AG20443 (cell line): Measurements from ENCODE around the gene PRF1.
"Not testable (repeated sequence)": the region's sequence is repeated elsewhere in the genome, so short reads cannot be mapped to it uniquely, and the experiment has no call there.

ENCODE experiments used
- DNase-seq: peaks from one replicate; pipeline ENCODE4 v3.0.0; 2012; ENCODE audit warnings: low spot score, mixed read lengths

Gene PRF1

GRCh38 chr10:70594161-70594560, 8.4 kb downstream of the PRF1 start:
- DNase-seq, result no peak

DNA sequence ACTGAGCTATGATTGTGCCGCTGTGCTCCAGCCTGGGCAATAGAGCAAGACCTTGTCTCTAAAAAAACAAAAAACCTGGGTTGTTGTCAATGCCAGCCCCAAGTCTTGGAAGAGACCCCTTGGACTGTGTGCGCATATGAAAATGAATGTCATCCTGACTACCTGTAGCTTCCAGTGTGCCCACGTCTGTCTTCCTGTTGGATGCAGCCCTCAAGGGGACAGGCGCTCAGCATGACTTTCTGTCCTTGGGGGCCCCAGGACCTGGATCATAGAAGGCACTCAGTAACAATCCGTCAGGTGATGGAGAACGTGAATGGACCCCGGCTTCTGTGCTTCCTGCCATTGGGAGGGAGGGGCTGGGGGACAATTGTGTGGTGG, 9.0 kb downstream of the PRF1 start:
- DNase-seq, result no peak

GRCh38 chr10:70592746-70593512, 9.6 kb downstream of the PRF1 start:
- no peak for DNase-seq

GRCh38 chr10:70592186-70592735, 10.3 kb downstream of the PRF1 start:
- no peak for DNase-seq

DNA sequence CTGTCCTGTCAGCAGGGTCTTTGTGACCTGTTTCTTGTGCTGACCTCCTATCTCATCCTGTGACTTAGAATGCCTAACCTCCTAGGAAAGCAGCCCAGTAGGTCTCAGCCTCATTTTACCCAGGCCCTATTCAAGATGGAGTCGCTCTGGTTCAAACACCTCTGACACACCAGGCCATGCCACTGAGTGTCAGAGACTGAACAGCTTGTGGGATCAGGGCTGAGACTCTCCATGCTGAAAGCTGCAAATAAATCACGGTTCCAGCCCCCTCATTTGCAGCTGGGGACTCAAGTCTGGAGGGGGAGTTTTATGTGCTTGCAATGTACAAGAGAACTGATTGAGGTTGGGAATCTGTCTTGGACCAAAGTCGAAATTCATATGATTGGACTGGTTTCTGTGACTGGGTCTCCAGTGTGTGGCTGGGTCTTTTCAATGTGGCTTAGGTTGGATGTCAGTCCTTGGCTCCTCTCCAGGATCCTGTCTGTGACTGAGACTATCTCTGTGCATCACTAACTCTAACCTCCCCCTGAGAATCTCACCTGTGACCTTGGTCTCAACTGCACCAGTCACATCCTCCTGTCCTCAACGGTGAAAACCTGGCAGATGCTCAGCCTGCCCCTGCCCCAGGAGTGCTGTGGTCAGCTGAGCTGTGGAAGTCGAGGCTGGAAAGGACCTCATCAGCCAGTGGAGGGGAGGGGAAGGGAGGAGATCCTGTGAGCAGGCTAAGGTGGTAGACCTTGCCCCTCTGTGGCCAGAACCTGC, 11.7 kb downstream of the PRF1 start:
- no peak for DNase-seq

DNA sequence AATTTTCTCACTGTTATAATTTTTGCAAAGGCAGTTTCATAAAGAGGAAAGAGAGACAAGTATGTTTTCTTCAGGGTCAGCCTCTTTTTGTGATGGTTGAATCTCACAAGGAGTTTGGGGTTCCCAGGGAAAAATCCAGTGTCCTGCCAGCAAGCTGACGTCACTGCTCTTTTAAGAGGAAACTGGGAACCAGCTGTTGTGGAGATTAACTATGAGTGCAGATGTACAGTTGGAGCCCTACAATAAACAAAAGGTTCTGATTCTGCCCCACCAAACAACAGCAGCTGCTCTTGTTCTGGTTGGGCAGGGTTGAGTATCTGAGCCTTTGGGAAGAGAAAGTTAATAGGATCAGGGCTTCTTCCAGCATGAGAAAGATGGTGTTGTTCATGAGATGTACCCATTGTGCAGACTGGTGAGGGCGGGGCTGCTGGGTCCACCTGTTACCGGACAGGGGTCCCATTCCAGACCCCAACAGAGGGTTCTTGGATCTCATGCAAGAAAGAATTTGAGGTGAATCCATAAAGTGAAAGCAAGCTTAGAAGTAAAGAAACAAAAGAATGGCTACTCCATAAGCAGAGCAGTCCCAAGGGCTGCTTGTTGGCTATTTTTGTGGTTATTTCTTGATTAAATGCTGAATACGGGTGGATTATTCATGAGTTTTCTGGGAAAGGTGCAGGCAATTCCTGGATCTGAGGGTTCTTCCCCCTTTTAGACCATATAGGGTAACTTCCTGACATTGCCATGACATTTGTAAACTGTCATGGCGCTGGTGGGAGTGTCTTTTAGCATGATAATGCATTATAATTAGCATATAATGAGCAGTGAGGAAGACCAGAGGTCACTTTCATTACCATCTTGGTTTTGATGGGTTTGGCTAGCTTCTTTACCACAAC, 12.5 kb downstream of the PRF1 start:
- DNase-seq, result peak; percentile 18

DNA sequence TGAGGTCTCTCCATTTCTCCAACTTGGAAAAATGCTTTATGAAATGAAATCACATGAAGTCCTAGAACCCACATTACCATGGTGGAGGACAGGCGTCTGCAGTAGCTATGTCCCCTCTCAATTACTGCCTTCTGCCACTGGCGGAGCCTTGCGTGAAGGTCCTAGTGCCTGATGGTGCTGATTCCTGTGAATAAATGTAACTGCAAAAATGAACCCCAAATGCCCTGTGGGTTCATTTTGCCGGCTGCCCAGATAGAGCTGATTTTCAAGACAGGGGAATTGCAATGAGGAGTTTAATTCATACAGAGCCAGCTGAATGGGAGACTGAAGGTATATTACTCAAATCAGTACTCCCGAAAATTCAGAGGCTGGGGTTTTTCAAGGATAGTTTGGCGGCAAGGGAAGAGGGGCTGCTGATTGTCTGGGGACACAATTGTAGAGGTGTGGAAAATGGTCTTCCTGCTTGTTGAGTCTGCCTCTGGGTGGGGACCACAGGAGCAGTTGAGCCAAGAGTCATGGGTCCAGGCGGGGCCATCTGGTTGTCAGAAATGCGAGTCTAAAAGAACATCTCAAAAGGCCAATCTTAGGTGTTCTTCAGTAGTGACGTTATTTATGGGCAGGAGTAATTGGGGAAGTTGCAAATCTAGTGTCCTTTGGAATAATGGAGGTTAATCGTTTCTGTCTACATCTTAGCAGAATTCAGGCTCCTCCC, 13.5 kb downstream of the PRF1 start:
- no peak for DNase-seq

DNA sequence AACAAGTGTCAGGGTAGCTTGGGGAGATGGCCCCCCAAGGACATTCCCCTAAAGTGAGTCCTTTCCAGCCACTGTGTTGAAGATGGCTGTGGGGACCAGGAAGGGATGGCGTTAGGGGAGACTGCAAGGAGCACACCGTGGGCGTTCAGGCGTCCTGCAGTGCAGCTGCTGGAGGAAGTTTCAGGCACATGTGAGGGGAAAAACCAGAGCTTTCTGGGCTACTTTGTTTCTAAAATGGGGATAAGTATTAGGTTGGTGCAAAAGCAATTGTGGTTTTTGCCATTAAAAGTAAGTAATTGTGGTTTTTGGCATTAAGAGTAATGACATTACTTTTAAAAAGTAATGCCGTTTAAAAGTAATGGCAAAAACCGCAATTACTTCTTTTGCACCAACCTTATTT, 14.3 kb downstream of the PRF1 start:
- DNase-seq, result peak; percentile 3

DNA sequence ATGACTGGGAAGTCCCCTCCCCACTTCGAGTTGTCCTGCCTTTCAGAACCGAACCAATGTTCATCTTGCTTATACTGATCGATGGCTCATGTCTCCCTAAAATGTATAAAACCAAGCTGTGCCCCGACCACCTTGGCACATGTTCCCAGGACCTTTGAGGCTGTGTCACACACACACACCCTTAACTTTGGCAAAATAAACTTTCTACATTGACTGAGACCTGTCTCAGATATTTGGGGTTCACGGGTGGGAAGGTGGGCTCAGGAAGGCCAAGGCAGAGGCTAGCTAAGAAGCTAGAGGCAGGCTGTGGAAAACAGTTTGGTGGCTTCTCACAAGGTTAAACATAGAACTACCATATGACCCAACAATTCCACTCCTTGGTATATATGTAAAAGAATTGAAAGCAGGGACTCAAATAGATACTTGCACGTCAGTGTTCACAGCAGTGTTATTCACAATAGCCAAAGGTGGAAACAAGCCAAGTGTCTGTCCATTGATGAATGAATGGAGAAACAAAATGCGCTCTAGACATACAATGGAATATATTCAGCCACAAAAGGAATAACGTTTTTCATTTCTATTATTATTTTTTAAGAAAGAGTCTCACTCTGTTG, 15.4 kb downstream of the PRF1 start:
- no peak for DNase-seq

- DNase-seq, result no peak
Observed at GRCh38 chr10:70586348-70586930, 16.1 kb downstream of the PRF1 start.

DNA sequence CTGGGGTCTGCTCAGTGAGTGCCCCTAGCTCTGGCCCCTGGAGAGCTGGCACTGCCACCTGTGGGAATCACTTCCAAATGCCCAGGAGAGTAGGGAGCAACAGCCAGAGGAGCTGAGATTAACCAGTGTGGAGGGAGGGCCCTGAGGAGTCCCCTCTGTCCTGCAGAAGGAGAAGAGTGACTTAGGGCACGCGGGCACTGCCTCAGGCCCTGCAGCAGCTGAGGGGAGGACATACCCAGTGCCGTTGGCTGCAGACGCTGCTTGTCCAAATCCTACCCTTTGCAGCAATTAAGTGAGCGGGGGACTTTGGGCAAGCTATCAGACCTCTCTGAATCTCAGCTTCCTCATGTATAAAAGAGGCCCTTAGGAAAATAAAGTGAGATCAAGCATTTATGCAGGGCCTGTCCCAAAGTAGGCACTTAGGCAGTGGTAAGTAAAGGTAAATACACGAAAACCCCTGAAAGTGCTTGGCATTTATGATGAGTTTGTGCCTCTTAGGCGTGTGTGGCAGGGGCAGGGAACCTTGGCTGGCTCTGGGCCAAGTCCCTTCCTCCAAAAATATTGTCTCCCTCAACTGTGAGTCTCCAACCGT, 16.9 kb downstream of the PRF1 start:
- no peak for DNase-seq

GRCh38 chr10:70584909-70585544, 17.5 kb downstream of the PRF1 start:
- DNase-seq, result no peak

DNA sequence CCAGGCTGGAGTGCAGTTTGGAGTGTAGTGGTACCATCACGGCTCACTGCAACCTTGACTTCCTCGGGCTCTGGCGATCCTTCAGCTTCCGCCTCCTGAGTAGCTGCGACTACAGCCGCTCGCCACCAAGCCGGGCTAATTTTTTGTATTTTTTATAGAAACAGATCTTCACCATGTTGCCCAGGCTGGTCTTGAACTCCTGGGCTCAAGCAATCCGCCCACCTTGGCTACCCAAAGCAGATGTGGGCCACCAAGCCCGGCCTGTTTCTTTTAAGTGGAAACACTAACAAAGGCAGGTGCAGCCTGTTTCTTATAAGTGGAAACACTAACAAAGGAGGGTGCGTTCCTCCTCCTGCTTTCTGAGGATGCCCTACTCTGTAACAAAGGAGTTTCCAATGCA, 18.2 kb downstream of the PRF1 start:
- no peak for DNase-seq

- no peak for DNase-seq
Observed at GRCh38 chr10:70583669-70584037, 18.9 kb downstream of the PRF1 start.

- no peak for DNase-seq
Observed at GRCh38 chr10:70582793-70583668, 19.5 kb downstream of the PRF1 start.

- not testable (repeated sequence) for DNase-seq
Observed at GRCh38 chr10:70581176-70581575, 21.4 kb downstream of the PRF1 start.

DNA sequence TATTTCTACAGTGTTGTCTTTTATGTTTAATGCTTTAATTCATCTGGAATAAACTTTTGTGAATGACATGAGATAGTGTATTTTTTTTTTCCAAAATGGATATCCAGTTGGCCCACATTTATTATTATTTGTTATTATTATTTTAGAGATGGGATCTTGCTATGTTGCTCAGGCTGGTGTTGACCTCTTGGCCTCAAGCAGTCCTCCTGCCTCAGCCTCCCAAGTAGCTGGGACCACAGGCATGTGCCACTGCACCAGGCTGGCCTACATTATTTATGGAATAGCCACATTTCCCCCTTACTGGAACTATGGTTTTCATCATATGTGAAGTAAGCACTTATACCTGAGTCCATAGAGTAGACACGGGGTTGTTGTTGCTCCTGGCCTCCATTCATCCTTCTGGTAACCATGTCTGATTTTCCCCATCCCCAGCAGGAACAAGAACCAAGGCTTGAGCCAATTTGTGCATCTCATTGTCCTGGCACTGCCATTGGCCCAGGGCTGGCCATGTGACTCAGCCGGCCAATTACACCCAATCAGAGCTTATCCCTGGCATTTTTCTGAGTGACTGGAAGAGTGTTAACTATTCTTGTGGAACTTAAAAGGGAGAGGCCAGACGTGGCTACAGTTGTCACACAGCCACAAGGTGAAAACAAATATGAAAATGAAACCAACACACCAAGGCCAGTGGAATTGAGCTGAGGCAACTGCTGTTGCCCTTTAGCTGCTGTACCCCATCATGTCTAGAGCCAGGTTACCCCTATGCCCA, 23.1 kb downstream of the PRF1 start:
- no peak for DNase-seq

- no peak for DNase-seq
Observed at GRCh38 chr10:70578371-70578947, 24.1 kb downstream of the PRF1 start.
